HG03442 (cell line): ENCODE data around the gene GABRA4.
A peak's percentile ranks its signal among the peaks of the same experiment; 100 is the strongest.

Experiments
- ATAC-seq: cut with Tn5 transposase; IDR thresholded peaks from one replicate; pipeline ENCODE4 v1.9.1; 2021; ENCODE audit warnings: mild to moderate bottlenecking, moderate library complexity; ENCODE audit not compliant: unreplicated experiment

The GABRA4 gene

DNA sequence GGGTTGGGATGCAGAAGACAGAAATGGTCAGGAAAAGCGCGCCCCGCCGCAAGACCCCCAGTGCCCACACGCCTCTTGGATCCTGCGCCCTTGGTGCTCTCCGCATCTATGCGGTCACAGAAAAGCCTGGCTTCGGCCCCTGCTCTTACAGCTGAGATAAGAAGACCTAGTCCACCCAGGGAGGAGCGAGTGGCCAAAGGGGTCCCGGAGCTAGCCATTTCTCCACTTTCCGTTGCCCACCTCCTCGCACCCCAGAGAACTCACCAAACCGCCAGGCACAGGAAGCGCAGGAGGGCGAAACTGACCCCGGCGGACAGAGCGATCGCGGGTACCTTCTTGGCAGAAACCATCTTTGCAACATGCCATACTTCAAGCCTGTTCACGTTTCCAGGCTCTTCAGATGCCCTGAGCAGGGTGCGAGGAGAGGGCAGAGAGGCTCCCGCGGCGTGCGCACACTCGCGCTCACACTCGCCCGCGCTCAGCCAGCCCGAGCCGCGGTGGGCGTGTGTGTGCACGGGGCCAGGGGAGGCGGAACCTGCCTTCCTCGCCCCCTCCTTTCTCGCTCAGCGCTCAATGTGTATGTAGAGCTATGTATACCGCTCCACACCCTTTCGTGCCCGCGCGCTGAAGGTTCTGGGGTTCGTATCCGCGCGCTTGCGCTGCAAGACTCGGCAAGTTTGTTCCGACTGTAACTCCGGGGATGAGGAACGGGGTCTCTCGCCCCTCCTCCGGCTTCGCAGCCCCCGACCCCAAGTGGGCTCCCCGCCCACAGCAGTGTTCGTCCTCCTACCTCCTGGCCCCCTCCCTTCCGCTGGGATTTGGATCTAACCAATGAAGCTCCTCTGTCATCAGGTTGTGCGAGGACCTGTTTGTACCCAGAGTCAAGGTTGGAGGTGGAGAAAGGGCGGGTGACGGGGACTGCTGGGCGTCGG, at the start of gene GABRA4:
Gene GABRA4 (minus strand): TSS at position 507 of the 932 bp plus-strand sequence. CDS start 157 bp downstream, at position 350.
- no peak for ATAC-seq

DNA sequence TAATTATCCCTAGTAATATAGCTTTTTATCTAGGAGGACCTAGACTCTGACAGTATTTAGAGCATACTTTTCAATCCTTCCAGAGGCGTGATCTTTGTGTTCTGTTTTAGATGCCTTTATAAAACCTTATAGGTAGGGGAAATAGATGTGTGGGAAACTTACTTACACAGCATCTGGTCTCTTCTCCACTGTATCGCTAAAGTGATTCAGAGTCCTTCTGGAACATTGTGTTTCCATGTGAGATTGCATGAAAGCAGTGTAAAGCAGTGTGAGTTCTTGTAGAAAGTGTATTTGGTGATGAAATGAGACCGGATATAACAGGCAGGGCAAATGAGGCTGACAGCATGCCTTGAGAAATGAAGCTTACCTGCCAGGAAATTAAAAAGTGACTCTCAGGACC, 47.4 kb upstream of the GABRA4 start:
- ATAC-seq = no peak

DNA sequence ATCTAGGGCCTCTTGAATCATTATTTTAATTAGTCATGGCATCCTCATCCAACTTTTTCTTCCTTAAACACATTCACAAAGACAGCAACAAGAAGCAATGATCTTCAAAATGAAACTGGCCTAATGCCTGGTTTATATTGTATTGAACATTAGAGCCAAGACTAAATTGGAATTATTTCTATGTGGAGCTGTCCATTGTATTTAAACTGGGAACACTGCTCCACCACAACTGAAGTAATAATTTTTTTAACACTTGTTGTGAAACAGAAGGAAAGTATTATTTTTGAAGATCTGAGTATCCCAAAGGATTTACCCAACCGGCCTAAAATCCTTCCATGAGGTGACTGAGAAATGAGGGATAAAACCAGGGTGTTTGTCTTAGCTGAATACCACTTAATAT, 44.9 kb upstream of the GABRA4 start:
- no peak for ATAC-seq

DNA sequence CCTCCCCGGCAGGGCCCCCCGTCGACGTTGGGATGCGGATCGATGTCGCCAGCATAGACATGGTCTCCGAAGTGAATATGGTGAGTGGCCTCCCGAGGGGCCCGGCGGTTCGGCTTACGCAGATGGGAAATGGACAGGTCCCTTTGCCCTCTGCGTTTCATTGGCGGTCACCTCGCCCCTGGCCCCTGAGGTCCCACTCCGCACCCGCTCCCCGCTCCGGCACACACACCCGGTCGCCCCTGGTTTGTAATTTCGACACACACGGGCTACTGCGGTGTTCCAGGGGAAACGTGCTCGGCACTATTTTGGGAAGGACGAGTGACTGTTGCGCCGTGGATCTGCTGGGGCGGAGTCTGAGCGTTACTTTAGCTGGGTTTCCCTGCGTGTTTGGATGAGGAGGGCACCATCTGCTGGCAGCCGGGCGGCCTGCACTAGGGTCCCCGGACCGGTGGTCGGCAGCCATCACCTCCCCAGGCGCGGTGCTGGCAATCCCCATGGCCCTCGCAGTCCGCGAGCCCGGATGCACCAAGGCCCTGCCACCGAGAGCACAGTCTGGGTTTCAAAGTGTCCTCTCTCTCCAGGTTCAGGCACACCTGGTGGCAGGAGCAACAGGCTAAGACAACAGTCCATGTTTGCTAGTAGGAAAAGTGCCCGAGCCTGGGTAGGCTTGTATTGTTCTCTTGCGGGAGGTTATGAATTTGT, 39.2 kb upstream of the GABRA4 start:
- ATAC-seq = peak; percentile 96

DNA sequence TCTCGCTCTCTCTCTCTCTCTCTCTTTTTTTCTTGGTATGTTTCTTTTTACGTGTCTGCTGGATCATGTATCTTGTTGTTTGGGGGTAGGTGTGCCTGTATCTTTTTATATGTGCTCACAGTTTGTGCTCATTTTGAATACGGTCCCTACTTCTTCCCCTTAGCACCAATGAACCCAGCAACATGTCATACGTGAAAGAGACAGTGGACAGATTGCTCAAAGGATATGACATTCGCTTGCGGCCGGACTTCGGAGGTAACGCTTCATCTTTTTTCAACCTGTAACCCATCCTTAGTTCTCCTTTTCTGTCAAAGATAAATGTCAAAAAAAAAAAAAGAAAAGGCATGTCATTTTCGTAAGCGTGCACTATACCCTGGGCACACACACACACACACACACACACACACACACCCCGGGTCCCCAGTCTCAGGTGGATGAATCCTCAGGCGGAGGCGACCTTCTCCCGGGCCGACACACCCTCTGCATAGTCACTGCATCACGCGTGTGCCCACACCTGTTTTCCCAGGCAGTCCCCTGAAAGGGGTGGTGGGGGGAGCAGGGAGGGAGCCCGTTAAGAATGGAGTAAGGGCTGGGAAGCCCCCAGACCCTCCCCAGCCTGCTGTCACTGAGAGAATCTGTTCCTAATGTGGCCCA, 38.5 kb upstream of the GABRA4 start:
- ATAC-seq = no peak

DNA sequence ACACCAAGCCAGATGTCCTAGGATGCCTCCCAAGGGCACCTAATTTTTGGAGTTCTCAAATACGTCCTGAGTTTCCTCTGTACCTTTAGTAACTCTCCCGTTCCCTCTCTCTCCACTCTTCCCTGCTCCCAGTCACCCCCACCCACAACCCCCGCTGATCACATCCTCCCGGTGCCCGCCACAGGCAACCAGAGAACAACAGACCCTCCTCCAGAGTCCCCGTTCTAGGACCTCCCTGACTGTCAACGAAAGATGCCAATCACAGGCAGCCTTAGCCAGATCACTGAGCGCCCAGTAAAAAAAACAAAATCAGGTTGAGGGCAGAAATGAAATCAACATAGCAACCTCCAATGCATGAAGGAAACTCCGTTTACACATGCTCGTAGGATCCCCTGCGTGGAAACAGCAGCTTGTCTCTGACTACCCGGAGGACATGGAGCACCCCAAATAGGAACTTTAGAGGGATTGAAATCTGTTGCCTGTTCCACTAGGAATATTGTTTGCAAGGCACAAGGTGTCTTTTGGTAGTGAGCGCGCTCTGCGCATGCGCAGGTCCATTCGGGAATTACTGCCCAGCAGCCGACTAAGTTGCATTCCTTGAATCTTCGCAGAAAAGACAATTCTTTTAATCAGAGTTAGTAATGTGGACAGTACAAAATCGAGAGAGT, 37.8 kb upstream of the GABRA4 start, which contains the start of gene GABRB1:
Gene GABRB1 (plus strand): TSS at position 557 of the 668 bp plus-strand sequence.
- ATAC-seq = no peak

DNA sequence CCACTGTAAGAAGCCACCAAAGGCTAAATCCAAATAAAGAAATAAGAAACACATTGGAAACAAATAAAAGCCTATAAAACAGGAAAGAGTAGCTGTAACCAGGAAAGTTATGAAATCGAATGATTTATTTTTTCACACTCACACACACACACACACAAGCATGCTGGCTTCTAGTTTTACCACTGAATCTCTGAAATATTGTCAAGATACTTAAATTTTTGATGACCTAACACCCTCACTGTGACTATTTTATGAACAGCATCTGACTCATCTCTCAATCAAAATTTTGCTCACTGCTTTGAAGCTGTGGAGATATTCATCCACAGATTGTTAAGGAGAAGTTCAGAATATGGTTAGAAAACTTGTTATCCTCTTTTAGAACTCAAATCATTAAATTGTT, 24.1 kb upstream of the GABRA4 start:
- ATAC-seq = no peak

DNA sequence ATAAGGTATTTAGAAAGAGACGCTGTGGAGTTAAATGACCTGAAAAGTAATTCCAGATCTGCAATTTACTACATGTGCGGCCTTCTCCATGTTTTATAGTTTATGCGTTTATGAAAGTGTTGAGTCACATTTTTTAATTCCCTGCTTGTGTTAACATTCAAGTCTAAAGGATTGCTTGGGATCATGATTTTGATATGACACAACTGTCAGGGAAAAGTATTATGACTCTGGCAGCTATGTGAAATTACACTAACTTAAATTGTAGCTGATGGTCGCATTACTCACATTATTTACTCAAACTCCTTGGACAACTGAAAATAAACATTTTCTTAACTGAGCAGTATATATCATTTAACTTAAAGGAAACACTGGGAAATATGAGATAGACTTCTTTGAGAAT, 23.7 kb upstream of the GABRA4 start:
- no peak for ATAC-seq

DNA sequence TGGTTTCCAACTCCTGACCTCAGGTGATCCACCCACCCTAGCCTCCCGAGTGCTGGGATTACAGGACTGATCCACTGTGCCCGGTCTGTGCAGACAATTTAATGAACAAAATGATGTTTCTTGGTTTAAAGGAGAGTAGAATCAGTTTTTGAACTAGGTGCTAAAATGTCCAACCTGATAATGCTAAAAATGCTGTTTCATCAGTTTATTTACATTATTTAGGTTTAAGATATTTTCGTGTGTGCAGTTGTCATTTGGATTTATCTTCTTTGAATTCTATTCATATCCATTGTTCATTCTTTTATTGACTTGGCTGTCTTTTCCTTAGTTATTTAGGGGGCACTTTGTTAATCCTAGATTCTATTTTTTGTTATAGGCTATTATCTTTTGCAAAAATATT, 20.0 kb upstream of the GABRA4 start:
- ATAC-seq = no peak

DNA sequence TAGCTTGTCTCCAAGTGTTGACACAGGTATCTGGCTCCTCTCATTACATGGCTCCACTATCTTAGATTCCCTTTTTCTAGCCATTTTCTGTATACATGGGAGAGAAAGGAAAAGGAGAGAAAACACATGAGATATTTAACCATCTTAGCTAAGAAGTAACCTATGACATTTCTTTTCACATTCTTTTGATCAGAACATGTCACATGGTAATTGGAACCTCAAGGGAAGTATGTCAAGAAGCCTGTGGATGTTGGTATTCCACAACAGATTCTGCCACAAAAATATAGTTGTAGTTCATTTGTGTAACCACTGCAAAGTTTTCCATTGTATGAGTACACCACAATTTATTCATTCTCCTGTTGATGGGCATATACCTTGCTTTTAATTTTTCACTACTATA, 19.3 kb upstream of the GABRA4 start:
- ATAC-seq = no peak

DNA sequence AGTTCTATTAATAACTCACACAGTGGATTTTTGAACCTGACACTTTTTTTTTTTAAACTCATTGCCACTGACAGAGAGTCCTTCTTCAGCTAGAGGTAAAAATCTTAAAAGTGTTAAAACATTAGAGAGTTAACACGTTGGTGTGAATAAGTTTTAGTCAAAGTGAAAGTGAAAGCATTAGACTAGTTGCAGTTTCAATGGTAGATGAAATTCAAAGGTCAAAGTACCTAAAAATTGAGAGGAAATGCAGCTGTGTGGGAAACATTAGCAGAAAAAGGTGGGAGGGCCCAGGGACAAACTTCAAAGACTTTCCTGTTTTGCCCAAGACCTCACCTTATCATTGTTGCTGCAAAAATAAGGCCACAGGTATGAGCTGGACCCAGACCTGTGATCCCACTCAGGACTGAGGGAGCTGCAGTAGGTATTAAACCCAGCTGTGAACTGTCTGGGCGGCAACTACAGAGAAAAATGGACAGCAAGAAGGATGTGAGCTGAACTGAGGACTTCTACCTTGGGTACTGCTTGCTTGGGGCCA, 17.6 kb upstream of the GABRA4 start:
- peak; percentile 85 for ATAC-seq

DNA sequence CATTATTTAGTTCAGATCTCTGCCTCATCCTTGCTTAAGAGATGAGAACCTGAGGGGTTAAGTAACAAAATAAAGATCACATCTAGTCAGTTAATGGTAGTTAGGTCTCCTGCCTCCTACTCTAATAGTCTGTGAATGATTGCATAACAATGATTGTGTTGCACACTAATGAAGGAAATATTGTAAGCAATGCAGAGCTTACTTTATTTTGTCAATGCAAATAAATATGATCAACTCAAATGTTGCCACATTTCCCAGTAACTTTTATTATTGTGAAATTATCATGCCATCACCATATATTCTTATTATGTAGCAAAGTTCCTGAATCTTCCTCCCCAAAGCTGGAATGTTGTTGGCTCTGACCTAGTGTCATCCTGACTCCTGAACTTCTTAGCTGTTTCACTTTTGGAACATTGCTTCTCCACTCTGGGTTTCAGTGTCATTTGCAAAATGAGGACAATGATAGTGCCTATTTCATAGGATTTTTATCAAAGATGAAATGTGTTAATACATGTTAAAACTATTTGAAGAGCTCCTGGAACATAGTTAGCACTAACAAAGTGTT, 17.0 kb upstream of the GABRA4 start:
- ATAC-seq = no peak

DNA sequence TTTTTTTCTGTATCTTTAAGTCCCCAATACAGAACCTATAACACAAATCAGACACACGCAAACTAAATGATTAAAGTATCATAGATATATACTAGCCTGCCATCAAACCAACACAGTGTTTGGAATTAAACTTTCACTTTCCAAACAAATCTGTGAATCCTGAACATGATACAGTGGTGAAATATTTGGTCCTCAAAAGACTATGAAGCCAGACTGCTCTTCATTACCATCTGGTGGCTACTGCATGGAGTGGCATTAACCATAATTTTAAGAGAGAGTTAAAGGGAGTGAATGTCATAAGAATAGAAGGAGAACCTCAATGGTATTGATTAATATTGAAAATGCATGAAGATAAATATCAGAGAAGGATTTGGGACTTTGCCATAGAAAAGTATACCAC, 9.2 kb upstream of the GABRA4 start:
- no peak for ATAC-seq

DNA sequence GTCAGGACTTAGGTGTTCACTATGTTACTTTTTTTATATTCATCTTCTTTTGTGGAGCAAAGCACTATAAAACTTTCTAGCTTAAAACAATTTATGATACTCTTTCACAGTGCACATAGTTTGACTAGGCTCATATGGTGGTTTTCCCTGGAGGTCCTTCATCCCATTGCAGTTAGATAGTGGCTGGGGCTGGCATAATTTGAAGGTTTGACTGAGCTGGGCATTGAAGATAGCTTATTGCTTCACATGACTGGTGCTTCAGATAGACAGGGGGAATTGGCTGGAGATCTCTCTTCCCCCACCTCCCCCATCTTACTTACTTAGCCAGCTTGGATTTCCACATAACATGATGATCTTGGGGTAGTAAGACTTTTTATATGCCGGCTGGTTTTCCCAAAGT, 7.0 kb upstream of the GABRA4 start:
- no peak for ATAC-seq

DNA sequence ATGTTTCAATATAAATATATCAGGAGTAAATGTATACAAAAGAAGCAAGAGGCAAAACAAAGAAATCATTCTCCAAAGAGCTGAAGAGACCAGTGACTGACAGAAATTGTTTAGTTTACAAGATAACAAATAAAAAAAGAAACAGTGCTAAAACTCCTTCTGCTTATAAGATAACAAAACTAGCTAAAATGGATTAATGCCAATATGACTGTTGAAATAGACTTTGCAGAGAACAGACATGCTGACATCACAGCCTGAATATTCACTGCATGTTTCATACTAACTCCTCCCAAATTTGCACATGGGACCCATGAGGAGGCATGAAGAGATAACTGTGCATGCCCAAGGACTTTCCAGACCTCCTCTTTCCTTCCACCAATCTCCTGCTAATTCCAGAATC, 6.2 kb upstream of the GABRA4 start:
- ATAC-seq = no peak

DNA sequence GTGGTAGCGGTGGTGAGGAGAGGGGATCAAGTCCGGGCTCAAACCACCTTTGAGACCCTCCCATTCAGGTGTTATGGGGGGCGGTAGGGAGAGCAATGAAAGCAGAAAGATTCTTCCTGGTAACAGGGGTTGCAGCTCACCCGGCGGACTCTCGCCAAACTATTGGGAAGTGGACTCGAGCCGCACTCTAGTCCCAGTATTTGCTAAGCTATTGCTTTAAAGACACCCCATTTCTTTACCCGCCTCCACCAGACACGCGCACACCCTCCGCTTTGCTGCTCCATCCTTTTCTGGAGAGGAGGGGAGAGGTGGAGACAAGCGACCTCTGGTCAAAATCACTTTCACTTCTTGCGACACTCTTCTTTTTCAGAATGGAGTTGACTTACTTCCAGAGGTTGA, 625 bp upstream of the GABRA4 start:
- no peak for ATAC-seq

DNA sequence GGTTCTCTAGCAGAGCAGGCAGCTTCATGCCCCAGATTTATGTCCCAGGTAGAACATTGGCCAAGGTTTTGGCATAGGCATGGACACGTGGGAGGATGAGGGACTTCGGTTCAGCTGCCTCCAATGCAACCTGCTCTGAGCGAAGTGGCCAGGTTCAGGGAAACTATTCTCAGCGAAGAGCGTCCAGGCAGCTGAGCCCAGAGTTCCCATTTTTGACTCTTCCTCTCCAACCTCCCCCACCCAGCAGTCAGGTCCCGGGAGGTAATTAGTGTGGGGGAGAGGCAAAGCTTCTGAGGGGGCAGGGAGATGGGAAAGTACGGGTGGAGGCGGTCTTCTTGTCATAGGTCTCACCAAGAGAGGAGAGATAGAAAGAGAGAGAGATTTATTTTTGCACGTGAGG, 1.0 kb downstream of the GABRA4 start:
- no peak for ATAC-seq

DNA sequence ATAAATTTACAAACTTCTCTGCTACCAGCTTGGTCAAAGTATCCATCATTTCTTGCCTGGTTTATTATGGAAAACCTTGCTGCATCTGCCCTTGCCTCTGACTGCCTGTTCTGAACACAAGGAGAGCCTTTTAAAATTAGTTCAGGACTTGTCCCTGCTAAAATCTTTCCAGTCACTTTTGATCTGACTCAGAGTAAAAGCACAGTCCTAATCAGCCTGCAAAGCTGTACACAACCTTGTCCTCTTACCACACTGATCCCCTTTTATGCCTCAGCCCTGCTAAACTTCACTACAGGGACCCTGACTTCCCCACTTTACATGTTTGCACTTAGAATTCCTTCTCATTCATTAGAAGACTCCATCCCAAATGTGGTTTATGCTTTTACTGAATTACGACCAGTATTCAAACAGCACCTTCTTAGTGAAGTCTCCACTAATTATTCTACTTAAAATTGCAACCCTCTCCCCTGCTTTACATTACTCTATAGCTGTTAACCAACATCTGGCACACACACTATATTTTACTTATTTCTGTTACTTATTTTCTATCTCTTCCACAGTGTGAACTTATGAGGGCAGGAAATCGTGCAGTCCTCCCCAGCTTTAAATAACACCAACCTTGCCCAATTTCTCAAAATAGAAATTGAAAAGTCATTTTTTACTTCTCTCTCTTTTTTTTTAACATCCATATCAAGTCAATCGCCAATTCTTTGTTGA, 6.3 kb downstream of the GABRA4 start:
- ATAC-seq = no peak

DNA sequence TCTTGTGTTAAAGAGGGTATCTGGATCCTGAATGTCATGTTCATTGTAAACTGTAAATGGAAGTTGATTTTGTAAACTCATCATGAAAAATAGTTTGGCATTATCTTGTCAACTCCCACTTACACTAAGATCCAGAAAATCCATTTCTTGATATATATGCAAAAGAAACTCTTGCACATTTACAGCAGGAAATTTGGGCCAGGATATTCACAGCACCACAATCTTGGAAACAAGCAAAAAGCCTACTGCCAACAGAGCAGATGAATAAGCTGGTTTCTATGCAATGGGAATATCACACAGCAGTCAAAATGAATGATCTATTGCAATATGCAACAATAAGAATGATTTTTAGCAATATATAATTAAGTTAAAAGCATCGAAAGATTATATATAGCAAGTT, 8.6 kb downstream of the GABRA4 start:
- no peak for ATAC-seq

DNA sequence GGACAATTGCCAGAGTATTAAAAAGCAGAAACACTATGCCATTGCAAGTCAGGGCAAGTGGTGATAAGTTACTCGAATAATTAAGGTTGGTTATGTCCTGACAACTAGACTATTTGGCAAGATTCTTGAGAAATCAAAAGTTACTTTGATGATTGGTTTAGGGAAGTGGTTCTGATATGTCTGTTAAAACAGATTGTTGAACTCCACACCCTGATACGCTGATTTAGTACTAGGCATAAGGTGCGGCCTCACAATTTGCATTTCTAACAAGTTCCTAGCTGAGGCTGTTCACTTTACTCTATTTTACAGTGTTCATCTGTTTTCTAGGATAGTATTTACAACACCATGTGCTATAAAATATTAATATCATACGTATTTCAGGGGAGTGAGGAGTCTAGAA, 12.5 kb downstream of the GABRA4 start:
- ATAC-seq = no peak
